Keratinocyte (primary cell): ENCODE results near the gene PRKAB2. TPM values are rescaled to one million over a fixed set of nuclear protein-coding genes. Genes with fewer than 3 reads are reported as not detected.

Experiments
- DNase-seq: peaks from one replicate; pipeline ENCODE4 v3.0.0-alpha.2; 2011; ENCODE audit warnings: low read depth, missing footprints, low spot score
- FAIRE-seq: peaks from 2 replicates; lab custom pipeline; 2011; peaks lifted over from hg19 to GRCh38; lab: Jason Lieb, UNC
- H2AFZ ChIP-seq: 2 replicates; pipeline ENCODE4 v1.6.0; 2012; ENCODE audit warnings: low read length, control low read depth, inconsistent platforms; ENCODE audit not compliant: control insufficient read depth
- H3K27ac ChIP-seq: 2 replicates; pipeline ENCODE4 v1.5.1; 2011; ENCODE audit warnings: low read length; ENCODE audit not compliant: control insufficient read depth, insufficient read depth
- H3K27me3 ChIP-seq: 3 replicates; pipeline ENCODE4 v1.6.0; 2011; ENCODE audit warnings: low read length; ENCODE audit not compliant: control insufficient read depth, insufficient read depth; ENCODE audit errors: extremely low read depth
- H3K36me3 ChIP-seq, 2 experiments: 2 replicates in 1 of 2; 3 replicates in 1 of 2; pipeline ENCODE4 v1.5.1; 2011; ENCODE audit warnings: low read length in 2 of 2, mild to moderate bottlenecking in 1 of 2; ENCODE audit not compliant: control insufficient read depth in 2 of 2, insufficient read depth in 2 of 2; ENCODE audit errors: extremely low read depth in 1 of 2
- H3K4me1 ChIP-seq: 3 replicates; pipeline ENCODE4 v1.5.1; 2011; ENCODE audit warnings: low read length; ENCODE audit not compliant: control insufficient read depth, insufficient read depth; ENCODE audit errors: extremely low read depth
- H3K4me2 ChIP-seq: 3 replicates; pipeline ENCODE4 v1.6.0; 2011; ENCODE audit warnings: low read depth, low read length; ENCODE audit not compliant: control insufficient read depth, insufficient read depth; ENCODE audit errors: extremely low read depth
- H3K4me3 ChIP-seq, 3 experiments: fragments of 200-600 bp in 1 of 3; sonication (generic) in 1 of 3; 2 replicates in 2 of 3; 3 replicates in 1 of 3; pipeline ENCODE4 v1.5.1; 2011 to 2016; ENCODE audit warnings: low read length in 3 of 3, mild to moderate bottlenecking in 3 of 3, control low read depth in 2 of 3, inconsistent platforms in 1 of 3, low read depth in 1 of 3, mixed read lengths in 1 of 3, mixed run types in 1 of 3, moderate library complexity in 1 of 3; ENCODE audit not compliant: control insufficient read depth in 2 of 3, insufficient read depth in 2 of 3; ENCODE audit errors: extremely low read depth in 1 of 3
- H3K79me2 ChIP-seq: 2 replicates; pipeline ENCODE4 v1.6.0; 2012; ENCODE audit warnings: low read length; ENCODE audit not compliant: control insufficient read depth, insufficient read depth
- H3K9ac ChIP-seq: 3 replicates; pipeline ENCODE4 v1.6.0; 2011; ENCODE audit warnings: low read length; ENCODE audit not compliant: control insufficient read depth, insufficient read depth; ENCODE audit errors: extremely low read depth
- H3K9me1 ChIP-seq: 3 replicates; pipeline ENCODE4 v1.6.0; 2011; ENCODE audit warnings: low read length; ENCODE audit not compliant: control insufficient read depth, insufficient read depth; ENCODE audit errors: extremely low read depth
- H3K9me3 ChIP-seq: 2 replicates; pipeline ENCODE4 v1.5.1; 2012; ENCODE audit warnings: low read depth, low read length; ENCODE audit not compliant: control insufficient read depth
- H4K20me1 ChIP-seq: 3 replicates; pipeline ENCODE4 v1.6.0; 2011; ENCODE audit warnings: low read length; ENCODE audit not compliant: control insufficient read depth, insufficient read depth; ENCODE audit errors: extremely low read depth
- EZH2 ChIP-seq: IDR thresholded peaks from one replicate; pipeline ENCODE4 v1.6.1; 2012; ENCODE audit warnings: inconsistent platforms, mild to moderate bottlenecking, low read length, moderate library complexity
- dilution Hi-C: fragments of 300-500 bp; cut with MboI; formaldehyde crosslinking; loops from one replicate; pipeline ENCODE4 v1.7.0; 2020; ENCODE audit warnings: low sequenced_read_pairs; ENCODE audit not compliant: extremely low pct_ligation_motif_present
- polyA plus RNA-seq, 5 experiments: library from polyadenylated mRNA; depleted of rRNA in 3 of 5; stranded (reverse) in 3 of 5; stranded (forward) in 1 of 5; unstranded in 1 of 5; fragments of >200 nt; gene quantifications; 1 replicate in 1 of 5; 2 replicates in 3 of 5; 3 replicates in 1 of 5; pipeline versions ENCODE4 v1.2.1 to v1.2.3, GENCODE V29; 2011 to 2012; ENCODE audit warnings: missing spikeins in 2 of 5, low read depth in 1 of 5, low replicate concordance in 1 of 5
- TF ChIP-seq, protein P1 (sequence below), 3 experiments: IDR thresholded peaks in 1 of 3; conservative IDR thresholded peaks in 1 of 3; optimal IDR thresholded peaks in 1 of 3; 2 replicates in 2 of 3; 3 replicates in 1 of 3; pipeline versions ENCODE3 to v1.5.1; 2011; ENCODE audit warnings: low read length in 3 of 3, mild to moderate bottlenecking in 3 of 3, moderate library complexity in 2 of 3, control low read depth in 1 of 3, inconsistent platforms in 1 of 3; ENCODE audit not compliant: insufficient read depth in 2 of 3; ENCODE audit errors: extremely low read depth in 1 of 3

PRKAB2 gene
- polyA plus RNA-seq, 1 donor (not counting 4 experiments of a cell fraction or from before 2014, with no cell fraction given) = 39.9 TPM

DNA sequence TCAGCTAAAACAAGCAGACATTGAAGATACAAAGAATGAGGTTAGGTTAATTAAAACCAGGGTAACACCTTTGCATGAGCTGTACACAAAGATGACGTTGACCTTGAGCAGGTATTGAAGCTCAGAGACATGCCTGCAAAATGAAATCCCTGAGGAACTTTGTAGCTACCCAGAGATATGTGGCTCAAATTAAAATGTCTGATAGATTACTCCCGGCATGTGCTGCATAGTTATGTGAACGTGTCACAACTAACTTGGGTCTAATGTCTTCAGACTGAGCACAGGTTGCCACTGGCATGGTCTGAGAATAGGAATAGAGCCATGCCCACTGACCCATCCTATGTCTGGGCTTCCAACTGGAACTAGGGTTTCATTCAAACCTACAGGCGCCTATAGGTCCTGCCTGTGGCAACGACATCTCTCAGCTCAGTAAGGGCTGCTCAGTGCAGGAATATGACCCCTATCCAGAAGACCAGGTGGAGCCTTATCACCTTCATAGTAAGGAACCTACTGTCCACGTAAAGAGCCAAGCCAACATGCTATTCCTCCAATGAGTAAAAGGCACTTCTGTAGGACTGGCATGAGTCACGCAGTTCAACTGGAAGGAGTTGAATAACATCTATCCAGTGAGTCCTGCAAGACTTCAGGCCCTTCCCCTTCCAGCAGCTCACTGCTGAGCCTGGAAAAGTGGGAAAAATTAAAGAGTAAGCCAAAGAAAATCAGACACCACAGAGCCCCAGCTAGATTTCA, 60.7 kb downstream of the PRKAB2 start:
- H4K20me1 ChIP-seq = no peaks in the 10 kb centered on the region
- FAIRE-seq = no peak
- no peak for TF ChIP-seq EZH2
- TF ChIP-seq, protein P1, sequence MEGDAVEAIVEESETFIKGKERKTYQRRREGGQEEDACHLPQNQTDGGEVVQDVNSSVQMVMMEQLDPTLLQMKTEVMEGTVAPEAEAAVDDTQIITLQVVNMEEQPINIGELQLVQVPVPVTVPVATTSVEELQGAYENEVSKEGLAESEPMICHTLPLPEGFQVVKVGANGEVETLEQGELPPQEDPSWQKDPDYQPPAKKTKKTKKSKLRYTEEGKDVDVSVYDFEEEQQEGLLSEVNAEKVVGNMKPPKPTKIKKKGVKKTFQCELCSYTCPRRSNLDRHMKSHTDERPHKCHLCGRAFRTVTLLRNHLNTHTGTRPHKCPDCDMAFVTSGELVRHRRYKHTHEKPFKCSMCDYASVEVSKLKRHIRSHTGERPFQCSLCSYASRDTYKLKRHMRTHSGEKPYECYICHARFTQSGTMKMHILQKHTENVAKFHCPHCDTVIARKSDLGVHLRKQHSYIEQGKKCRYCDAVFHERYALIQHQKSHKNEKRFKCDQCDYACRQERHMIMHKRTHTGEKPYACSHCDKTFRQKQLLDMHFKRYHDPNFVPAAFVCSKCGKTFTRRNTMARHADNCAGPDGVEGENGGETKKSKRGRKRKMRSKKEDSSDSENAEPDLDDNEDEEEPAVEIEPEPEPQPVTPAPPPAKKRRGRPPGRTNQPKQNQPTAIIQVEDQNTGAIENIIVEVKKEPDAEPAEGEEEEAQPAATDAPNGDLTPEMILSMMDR (optimal IDR thresholded peaks at IDR 0.05 in 1 of 3, IDR thresholded peaks at IDR 0.05 in 1 of 3, conservative IDR thresholded peaks at IDR 0.05 in 1 of 3; ENCODE audit: extremely low read depth in 1 of 3, insufficient read depth in 2 of 3, low read length in 3 of 3) = no peak
- dilution Hi-C loops = no loop called here
- DNase-seq = no peak
- peaks cover 7% of the 10 kb centered on the region for H3K27me3 ChIP-seq
- H3K4me3 ChIP-seq = no peak overlapping the region
- H3K4me1 ChIP-seq = no peaks in the 10 kb centered on the region
- H3K27ac ChIP-seq = no peak overlapping the region
- no peaks in the 10 kb centered on the region for H3K79me2 ChIP-seq
- no peak overlapping the region for H2AFZ ChIP-seq
- no peak overlapping the region for H3K9ac ChIP-seq
- no peak overlapping the region for H3K4me2 ChIP-seq
- H3K9me3 ChIP-seq = no peaks in the 10 kb centered on the region
- no peaks in the 10 kb centered on the region for H3K36me3 ChIP-seq
- H3K9me1 ChIP-seq = no peaks in the 10 kb centered on the region

DNA sequence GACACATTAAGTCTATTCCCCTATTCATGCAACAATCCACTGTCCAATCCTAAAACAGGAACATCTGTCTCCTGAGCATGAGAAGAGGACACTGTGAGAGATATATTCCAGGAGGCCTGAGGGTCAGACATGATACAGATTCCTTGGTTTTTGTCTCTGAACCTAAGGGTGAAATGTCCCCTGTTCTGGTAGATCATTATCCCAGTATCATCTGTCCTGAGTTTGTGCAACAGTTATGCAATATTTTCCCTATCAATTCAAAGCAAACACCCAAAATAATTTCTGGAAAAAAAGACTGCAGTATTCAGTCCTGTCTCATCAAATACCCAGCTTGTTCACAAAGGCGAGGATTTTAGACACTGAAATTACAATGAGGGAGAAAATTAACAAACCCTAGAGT, 61.4 kb downstream of the PRKAB2 start:
- Histone ChIP-seq H3K36me3 (no peaks in the 10 kb centered on the region), H3K79me2 (no peaks in the 10 kb centered on the region), H3K27me3 (peaks cover 7% of the 10 kb centered on the region), H3K4me1 (no peaks in the 10 kb centered on the region), H3K9me3 (no peaks in the 10 kb centered on the region), H3K9me1 (no peaks in the 10 kb centered on the region), H4K20me1 (no peaks in the 10 kb centered on the region), H3K27ac (no peak overlapping the region), H3K4me3 (no peak overlapping the region), H2AFZ (no peak overlapping the region), H3K9ac (no peak overlapping the region), H3K4me2 (no peak overlapping the region)
- FAIRE-seq (no peak), DNase-seq (no peak)
- no peak for TF ChIP-seq EZH2
- TF ChIP-seq, protein P1 (optimal IDR thresholded peaks at IDR 0.05 in 1 of 3, IDR thresholded peaks at IDR 0.05 in 1 of 3, conservative IDR thresholded peaks at IDR 0.05 in 1 of 3; ENCODE audit: extremely low read depth in 1 of 3, insufficient read depth in 2 of 3, low read length in 3 of 3) = no peak
- dilution Hi-C loops = no loop called here
